ENCODE data around the gene HTRA1. TPM values are rescaled to one million over a fixed set of nuclear protein-coding genes. Genes with fewer than 3 reads are reported as not detected.

Gene HTRA1
- total and polyA plus RNA-seq, 2 donors (not counting 1 experiment from before 2014, with no cell fraction given): 109 to 216 TPM

- H3K4me1 ChIP-seq (ENCODE audit: control insufficient read depth, extremely low read depth, insufficient read depth, low read length): peaks cover 5% of the 10 kb centered on the region
- peak overlapping the region; percentile 22 for H3K27ac ChIP-seq (ENCODE audit: insufficient read depth, low read length)
- no peak overlapping the region for H3K4me2 ChIP-seq (ENCODE audit: extremely low read depth, insufficient read depth, low read length)
Observed at GRCh38 chr10:122495406-122496340, 34.3 kb downstream of the HTRA1 start.

GRCh38 chr10:122497241-122497640 is 35.9 kb downstream of the HTRA1 start:
- no peak overlapping the region for H3K9ac ChIP-seq (ENCODE audit: insufficient read depth, low read length)
- TF ChIP-seq CTCF (conservative IDR thresholded peaks at IDR 0.05 in 1 of 2, IDR thresholded peaks at IDR 0.05 in 1 of 2; ENCODE audit: low read depth in 1 of 2, low read length in 2 of 2) (no peak), EZH2 (IDR thresholded peaks at IDR 0.05; ENCODE audit: low read length, missing control alignments) (no peak)
- no peak for DNase-seq (ENCODE audit: low read depth in 2 of 2)
- no peak overlapping the region for H3K4me2 ChIP-seq (ENCODE audit: extremely low read depth, insufficient read depth, low read length)
- H3K36me3 ChIP-seq (ENCODE audit: control insufficient read depth, insufficient read depth, low read length): no peaks in the 10 kb centered on the region
- H2AFZ ChIP-seq (ENCODE audit: low read length): no peak overlapping the region
- H3K9me3 ChIP-seq (ENCODE audit: control insufficient read depth, insufficient read depth, low read depth, low read length): no peaks in the 10 kb centered on the region
- peaks cover 5% of the 10 kb centered on the region for H3K4me1 ChIP-seq (ENCODE audit: control insufficient read depth, extremely low read depth, insufficient read depth, low read length)
- no peaks in the 10 kb centered on the region for H3K79me2 ChIP-seq (ENCODE audit: control insufficient read depth, insufficient read depth, low read length)
- no peaks in the 10 kb centered on the region for H4K20me1 ChIP-seq (ENCODE audit: control insufficient read depth, extremely low read depth, insufficient read depth, low read length)
- H3K27ac ChIP-seq (ENCODE audit: insufficient read depth, low read length): no peak overlapping the region
- no peaks in the 10 kb centered on the region for H3K27me3 ChIP-seq (ENCODE audit: control insufficient read depth, insufficient read depth, low read length)
- no peak overlapping the region for H3K4me3 ChIP-seq (replicated peaks in 1 of 4; ENCODE audit: control extremely low read depth in 1 of 4, insufficient read depth in 1 of 4, low read depth in 3 of 4, low read length in 4 of 4)

More at GRCh38 chr10:122495406-122496340, 34.3 kb downstream of the HTRA1 start:
- H4K20me1 ChIP-seq (ENCODE audit: control insufficient read depth, extremely low read depth, insufficient read depth, low read length): no peaks in the 10 kb centered on the region
- no peaks in the 10 kb centered on the region for H3K27me3 ChIP-seq (ENCODE audit: control insufficient read depth, insufficient read depth, low read length)
- no peak overlapping the region for H3K9ac ChIP-seq (ENCODE audit: insufficient read depth, low read length)
- no peak overlapping the region for H2AFZ ChIP-seq (ENCODE audit: low read length)
- peak; percentile 60 to 77 for DNase-seq (ENCODE audit: low read depth in 2 of 2)
- TF ChIP-seq EZH2 (IDR thresholded peaks at IDR 0.05; ENCODE audit: low read length, missing control alignments) (no peak), CTCF (conservative IDR thresholded peaks at IDR 0.05 in 1 of 2, IDR thresholded peaks at IDR 0.05 in 1 of 2; ENCODE audit: low read depth in 1 of 2, low read length in 2 of 2) (no peak)
- no peaks in the 10 kb centered on the region for H3K9me3 ChIP-seq (ENCODE audit: control insufficient read depth, insufficient read depth, low read depth, low read length)
- H3K79me2 ChIP-seq (ENCODE audit: control insufficient read depth, insufficient read depth, low read length): no peaks in the 10 kb centered on the region
- no peaks in the 10 kb centered on the region for H3K36me3 ChIP-seq (ENCODE audit: control insufficient read depth, insufficient read depth, low read length)
- H3K4me3 ChIP-seq (replicated peaks in 1 of 4; ENCODE audit: control extremely low read depth in 1 of 4, insufficient read depth in 1 of 4, low read depth in 3 of 4, low read length in 4 of 4): no peak overlapping the region

- peak in 1 of 2 donors; percentile 46 for DNase-seq (ENCODE audit: low read depth in 2 of 2)
- Histone ChIP-seq H3K4me3 (replicated peaks in 1 of 4; ENCODE audit: control extremely low read depth in 1 of 4, insufficient read depth in 1 of 4, low read depth in 3 of 4, low read length in 4 of 4) (no peak overlapping the region), H3K9me3 (ENCODE audit: control insufficient read depth, insufficient read depth, low read depth, low read length) (no peaks in the 10 kb centered on the region), H3K36me3 (ENCODE audit: control insufficient read depth, insufficient read depth, low read length) (no peaks in the 10 kb centered on the region), H3K4me2 (ENCODE audit: extremely low read depth, insufficient read depth, low read length) (no peak overlapping the region), H3K79me2 (ENCODE audit: control insufficient read depth, insufficient read depth, low read length) (no peaks in the 10 kb centered on the region), H3K4me1 (ENCODE audit: control insufficient read depth, extremely low read depth, insufficient read depth, low read length) (peaks cover 5% of the 10 kb centered on the region), H3K27me3 (ENCODE audit: control insufficient read depth, insufficient read depth, low read length) (no peaks in the 10 kb centered on the region), H2AFZ (ENCODE audit: low read length) (no peak overlapping the region), H4K20me1 (ENCODE audit: control insufficient read depth, extremely low read depth, insufficient read depth, low read length) (no peaks in the 10 kb centered on the region), H3K27ac (ENCODE audit: insufficient read depth, low read length) (no peak overlapping the region), H3K9ac (ENCODE audit: insufficient read depth, low read length) (no peak overlapping the region)
- no peak for TF ChIP-seq CTCF (conservative IDR thresholded peaks at IDR 0.05 in 1 of 2, IDR thresholded peaks at IDR 0.05 in 1 of 2; ENCODE audit: low read depth in 1 of 2, low read length in 2 of 2)
- TF ChIP-seq EZH2 (IDR thresholded peaks at IDR 0.05; ENCODE audit: low read length, missing control alignments): no peak
Observed at GRCh38 chr10:122498521-122498920, 37.2 kb downstream of the HTRA1 start.
